Stimulated activated naive CD8-positive, alpha-beta T cell treated with anti-CD3 and anti-CD28 coated beads, Interleukin-15, amount 100 ng/mL, for 72 hours (primary cell): Measurements from ENCODE around the gene IGF2BP1.
A peak's percentile ranks its signal among the peaks of the same experiment; 100 is the strongest.
"Not testable (repeated sequence)": the region's sequence is repeated elsewhere in the genome, so short reads cannot be mapped to it uniquely, and the experiment has no call there.

Experiments
- ATAC-seq: fragments of 150-1000 bp; cut with Tn5 transposase; 2 replicates; pipeline ENCODE4 v1.10.0; 2021; ENCODE audit warnings: mild to moderate bottlenecking, moderate library complexity
- DNase-seq, 2 donors: peaks; one replicate each; pipeline ENCODE4 v3.0.0; 2021 to 2022
- H3K27ac Mint-ChIP-seq, 2 donors: one replicate each; pipeline ENCODE4 v1.8.0; 2022; ENCODE audit warnings: mild to moderate bottlenecking in 2 of 2, mixed read lengths in 2 of 2, moderate library complexity in 2 of 2
- H3K27me3 Mint-ChIP-seq: one replicate; pipeline ENCODE4 v1.8.0; 2022; ENCODE audit warnings: mixed read lengths
- H3K4me1 Mint-ChIP-seq: one replicate; pipeline ENCODE4 v1.8.0; 2022; ENCODE audit warnings: mild to moderate bottlenecking, mixed read lengths
- H3K4me3 Mint-ChIP-seq, 2 donors: one replicate each; pipeline ENCODE4 v1.8.0; 2022; ENCODE audit warnings: mild to moderate bottlenecking in 2 of 2, mixed read lengths in 2 of 2, moderate library complexity in 1 of 2
- H3K9me3 Mint-ChIP-seq, 2 donors: one replicate each; pipeline ENCODE4 v1.8.0; 2022; ENCODE audit warnings: mixed read lengths in 2 of 2

IGF2BP1 gene

DNA sequence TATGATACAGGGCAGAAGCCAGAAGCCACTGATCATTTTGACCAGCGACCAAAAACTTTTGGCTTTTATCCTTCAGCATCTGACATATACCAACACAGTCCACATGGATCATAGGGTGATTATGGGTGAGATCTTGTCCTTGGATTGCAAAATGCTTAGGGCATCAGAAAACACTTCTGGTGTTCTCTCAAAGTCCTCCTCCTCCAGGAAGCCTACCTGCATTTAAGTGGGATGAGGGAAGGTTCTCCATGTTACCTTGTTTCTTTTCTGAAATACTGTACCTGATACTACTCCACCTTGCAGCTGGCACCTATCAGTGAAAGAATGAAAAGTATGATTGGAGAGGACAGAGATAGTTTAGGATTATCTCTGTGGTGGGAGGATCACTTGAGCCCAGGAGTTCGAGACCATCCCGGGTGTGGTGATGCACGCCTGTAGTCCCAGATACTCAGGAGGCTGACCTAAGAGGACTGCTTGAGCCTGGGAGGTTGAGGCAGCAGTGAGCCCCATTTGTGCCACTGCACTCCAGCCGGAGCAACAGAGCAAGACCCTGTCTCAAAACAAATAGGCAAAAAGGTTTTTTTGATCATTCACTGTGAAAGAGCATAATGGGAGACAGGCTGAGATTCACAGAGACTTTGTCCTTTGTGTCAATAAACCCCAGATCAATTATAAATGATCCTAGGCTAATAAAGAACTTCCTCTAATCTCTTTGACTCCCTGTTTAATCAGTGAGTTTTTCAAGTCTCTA is 88.6 kb downstream of the IGF2BP1 start:
- Mint-ChIP-seq H3K4me1 (no peaks in the 10 kb centered on the region), H3K9me3 (no peaks in the 10 kb centered on the region), H3K27ac (no peak overlapping the region), H3K4me3 (no peak overlapping the region), H3K27me3 (peaks cover 42% of the 10 kb centered on the region)
- no peak for ATAC-seq
- DNase-seq, result no peak

DNA sequence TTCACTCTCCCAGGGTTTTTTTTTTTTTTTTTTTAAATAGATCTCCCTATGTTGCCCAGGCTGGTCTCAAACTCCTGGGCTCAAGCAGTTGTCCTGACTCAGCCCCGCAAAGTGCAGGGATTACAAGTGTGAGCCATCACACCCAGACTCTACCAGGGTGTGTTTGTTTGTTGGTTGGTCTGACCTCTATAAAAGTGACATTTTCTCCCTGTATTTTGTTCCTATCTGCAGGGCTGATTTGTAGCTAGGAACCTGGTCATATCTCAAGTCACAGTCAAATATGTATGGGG is 89.1 kb downstream of the IGF2BP1 start:
- peaks cover 38% of the 10 kb centered on the region for H3K27me3 Mint-ChIP-seq
- ATAC-seq (no peak), DNase-seq (no peak)
- no peak overlapping the region for H3K4me3 Mint-ChIP-seq
- no peak overlapping the region for H3K27ac Mint-ChIP-seq
- no peaks in the 10 kb centered on the region for H3K4me1 Mint-ChIP-seq
- H3K9me3 Mint-ChIP-seq, result no peaks in the 10 kb centered on the region

DNA sequence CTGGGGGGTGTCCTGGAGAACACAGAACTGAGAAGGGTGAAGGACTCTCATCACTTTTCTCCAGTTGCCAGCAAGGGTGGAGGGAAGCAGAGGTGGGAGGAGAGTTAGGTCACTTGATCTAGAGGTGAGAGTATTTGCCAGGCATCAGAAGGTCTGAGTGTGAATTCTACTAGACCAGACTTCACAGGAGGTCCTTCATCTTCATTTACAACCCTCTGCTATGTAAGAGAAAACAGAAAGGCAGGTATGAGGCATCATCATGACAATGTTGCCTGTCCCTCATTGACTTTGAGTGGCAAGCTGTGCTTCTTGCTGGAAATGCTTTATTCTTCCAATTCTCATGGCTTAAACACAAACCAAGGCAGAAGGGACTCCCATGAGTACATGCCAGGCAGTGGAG is 89.5 kb downstream of the IGF2BP1 start:
- peaks cover 34% of the 10 kb centered on the region for H3K27me3 Mint-ChIP-seq
- no peaks in the 10 kb centered on the region for H3K4me1 Mint-ChIP-seq
- no peaks in the 10 kb centered on the region for H3K9me3 Mint-ChIP-seq
- no peak overlapping the region for H3K4me3 Mint-ChIP-seq
- ATAC-seq, result no peak
- no peak for DNase-seq
- H3K27ac Mint-ChIP-seq, result no peak overlapping the region

DNA sequence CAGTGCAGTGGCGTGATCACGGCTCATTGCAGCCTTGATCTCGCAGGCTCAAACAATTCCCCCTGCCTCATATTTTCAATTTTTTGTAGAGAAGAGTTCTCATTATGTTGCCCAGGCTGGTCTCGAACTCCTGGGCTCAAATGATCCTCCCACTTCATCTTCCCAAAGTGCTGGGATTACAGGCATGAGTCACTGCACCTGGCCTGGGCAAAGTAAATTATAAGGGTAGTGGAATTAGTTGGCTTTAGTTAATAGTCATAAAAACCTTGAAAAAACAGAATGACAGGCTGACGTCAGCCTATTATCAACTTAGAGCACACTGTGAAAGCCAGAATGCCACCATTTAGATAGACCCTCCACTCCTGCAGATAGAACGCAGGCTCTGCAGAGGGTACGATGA is 91.9 kb downstream of the IGF2BP1 start:
- no peaks in the 10 kb centered on the region for H3K4me1 Mint-ChIP-seq
- no peaks in the 10 kb centered on the region for H3K9me3 Mint-ChIP-seq
- H3K4me3 Mint-ChIP-seq, result no peak overlapping the region
- ATAC-seq, result no peak
- no peak for DNase-seq
- peaks cover 33% of the 10 kb centered on the region for H3K27me3 Mint-ChIP-seq
- H3K27ac Mint-ChIP-seq, result no peak overlapping the region

DNA sequence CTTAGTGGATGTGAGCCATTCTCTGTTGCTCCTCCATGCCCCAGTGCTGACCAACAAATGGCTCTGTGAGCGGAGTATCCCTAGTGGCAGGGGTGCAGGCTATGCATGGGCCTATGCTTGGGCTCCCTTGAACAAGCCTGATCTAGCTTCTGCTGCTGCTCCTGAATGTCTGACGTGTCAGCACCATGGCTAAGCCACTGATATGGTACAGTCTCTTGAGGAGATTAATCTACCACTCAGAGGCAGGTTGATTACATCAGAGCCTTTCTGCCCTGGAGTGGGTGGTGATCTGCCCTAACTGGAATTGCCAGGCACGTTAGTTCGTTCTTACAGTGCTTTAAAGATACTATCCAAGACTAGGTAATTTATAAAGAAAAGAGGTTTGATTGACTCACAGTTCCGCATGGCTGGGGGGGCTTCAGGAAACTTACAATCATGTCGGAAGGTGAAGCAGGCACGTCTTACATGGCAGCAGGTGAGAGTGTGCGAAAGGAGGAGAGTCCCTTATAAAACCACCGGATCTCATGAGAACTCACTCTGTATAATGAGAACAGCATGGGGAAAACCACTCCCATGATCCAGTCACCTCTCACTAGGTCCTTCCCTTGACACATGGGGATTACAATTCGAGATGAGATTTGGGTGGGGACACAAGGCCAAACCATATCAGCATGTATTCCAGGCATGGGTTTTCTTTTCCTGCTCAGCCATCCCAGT is 93.9 kb downstream of the IGF2BP1 start:
- DNase-seq, result no peak
- Mint-ChIP-seq H3K4me1 (no peaks in the 10 kb centered on the region), H3K4me3 (no peak overlapping the region), H3K9me3 (no peaks in the 10 kb centered on the region), H3K27ac (no peak overlapping the region), H3K27me3 (peaks cover 22% of the 10 kb centered on the region)
- no peak for ATAC-seq

DNA sequence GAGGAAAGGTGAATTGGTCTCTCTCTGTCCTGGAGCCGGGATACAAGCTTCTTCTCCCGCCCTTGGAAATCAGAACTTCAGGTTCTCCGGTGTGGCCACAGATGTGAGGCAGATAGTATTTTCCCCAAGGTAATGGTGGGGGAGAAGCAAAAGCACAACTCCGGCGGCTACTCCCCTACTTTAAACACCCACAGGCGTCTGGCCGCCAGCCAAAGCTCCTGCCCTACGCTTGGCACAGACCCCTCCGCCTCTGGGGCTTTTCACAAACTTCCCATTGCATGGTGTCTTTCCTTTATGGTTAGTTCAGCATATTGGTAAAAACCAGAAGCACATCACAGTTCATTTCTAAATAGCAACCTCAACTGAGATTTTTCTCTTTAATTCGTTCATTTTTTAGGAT is 95.9 kb downstream of the IGF2BP1 start:
- no peaks in the 10 kb centered on the region for H3K4me1 Mint-ChIP-seq
- H3K27me3 Mint-ChIP-seq, result peaks cover 5% of the 10 kb centered on the region
- H3K27ac Mint-ChIP-seq, result no peak overlapping the region
- ATAC-seq, result no peak
- no peak for DNase-seq
- no peaks in the 10 kb centered on the region for H3K9me3 Mint-ChIP-seq
- no peak overlapping the region for H3K4me3 Mint-ChIP-seq

DNA sequence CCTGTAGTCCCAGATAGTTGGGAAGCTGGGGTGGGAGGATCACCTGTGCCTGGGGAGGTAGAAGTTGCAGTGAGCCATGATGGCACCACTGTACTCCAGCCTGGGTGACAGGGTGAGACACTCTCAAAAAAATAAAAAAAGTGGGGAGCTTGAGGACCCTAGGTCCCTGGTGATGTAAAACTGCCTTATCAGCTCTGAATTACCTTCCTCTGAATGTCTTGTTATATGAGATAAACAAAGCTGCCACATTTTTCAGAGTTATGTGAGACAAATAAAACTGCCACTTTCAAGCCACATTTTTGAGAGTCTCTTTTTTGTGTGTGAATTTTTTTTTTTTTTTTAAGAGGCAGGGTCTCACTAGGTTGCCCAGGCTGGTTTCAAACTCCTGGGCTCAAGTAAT is 103.4 kb downstream of the IGF2BP1 start:
- ATAC-seq (no peak), DNase-seq (no peak)
- H3K27ac Mint-ChIP-seq, result no peak overlapping the region
- no peaks in the 10 kb centered on the region for H3K27me3 Mint-ChIP-seq
- H3K4me1 Mint-ChIP-seq, result no peaks in the 10 kb centered on the region
- H3K9me3 Mint-ChIP-seq, result no peaks in the 10 kb centered on the region
- H3K4me3 Mint-ChIP-seq, result no peak overlapping the region

DNA sequence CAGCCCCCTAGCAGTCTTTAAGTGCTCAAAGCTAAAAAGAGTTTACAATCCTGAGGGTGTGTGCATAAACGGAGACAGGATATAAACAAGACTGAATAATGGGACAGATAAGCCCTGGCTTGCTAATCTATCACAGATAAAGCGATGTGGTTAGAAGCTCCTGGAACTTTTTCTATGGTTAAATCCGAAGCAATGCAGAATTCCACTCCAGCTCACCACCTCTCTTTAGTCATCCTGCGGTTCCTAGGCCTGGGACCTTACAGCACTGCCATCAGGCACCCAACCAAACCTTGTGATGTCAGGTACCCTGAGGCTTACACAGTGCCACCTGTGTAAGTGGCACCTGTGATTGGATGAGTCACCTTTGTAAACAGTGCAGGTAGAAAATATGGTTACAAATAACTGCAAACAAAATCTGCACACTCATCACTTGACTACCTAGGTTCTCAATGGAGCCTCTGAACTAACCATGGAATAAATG is 103.9 kb downstream of the IGF2BP1 start:
- DNase-seq (no peak), ATAC-seq (no peak)
- peak overlapping the region in 1 of 2 donors; percentile 83 for H3K27ac Mint-ChIP-seq
- H3K9me3 Mint-ChIP-seq, result no peaks in the 10 kb centered on the region
- H3K4me1 Mint-ChIP-seq, result no peaks in the 10 kb centered on the region
- H3K4me3 Mint-ChIP-seq, result no peak overlapping the region
- no peaks in the 10 kb centered on the region for H3K27me3 Mint-ChIP-seq

DNA sequence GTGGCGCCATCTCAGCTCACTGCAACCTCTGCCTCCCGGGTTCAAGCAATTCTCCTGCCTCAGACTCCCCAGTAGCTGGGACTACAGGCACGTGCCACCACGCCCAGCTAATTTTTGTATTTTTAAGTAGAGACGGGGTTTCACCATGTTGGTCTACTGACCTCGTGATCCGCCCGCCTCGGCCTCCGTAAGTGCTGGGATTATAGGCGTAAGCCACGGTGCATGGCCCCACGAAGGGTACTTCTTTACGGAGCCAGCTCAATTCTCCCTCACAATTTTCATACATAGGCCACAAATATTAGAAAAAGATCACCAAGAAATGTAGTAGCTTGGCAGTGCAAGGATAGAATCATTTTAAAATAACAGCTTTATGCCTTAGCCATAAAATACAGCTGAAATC is 106.2 kb downstream of the IGF2BP1 start:
- not testable (repeated sequence) for H3K27me3 Mint-ChIP-seq, H3K4me1 Mint-ChIP-seq

DNA sequence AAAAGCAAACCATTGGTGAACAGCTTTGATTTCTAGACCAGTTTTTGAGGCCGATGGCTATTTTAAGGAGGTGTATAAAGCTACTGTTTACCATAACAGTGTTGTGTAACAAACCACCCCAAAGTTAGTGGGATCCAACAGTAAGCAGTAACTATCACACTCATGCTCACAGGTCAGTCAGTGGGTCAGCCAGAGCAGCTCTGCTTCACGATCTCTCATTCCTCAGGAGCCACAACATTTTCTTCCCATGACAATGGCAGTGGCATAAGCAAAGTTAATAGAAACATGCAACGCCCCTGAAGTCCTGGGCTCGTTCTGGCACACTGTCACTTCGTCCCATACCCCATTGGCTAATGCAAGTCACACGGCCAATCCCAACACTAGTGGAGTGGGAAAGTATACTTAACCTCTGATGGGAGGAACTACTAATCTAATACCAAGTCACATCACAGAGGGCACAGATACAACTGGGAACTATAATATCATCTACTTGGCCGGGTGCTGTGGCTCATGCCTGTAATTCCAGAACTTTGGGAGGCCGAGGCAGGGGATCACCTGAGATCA is 107.4 kb downstream of the IGF2BP1 start:
- H3K9me3 Mint-ChIP-seq, result no peaks in the 10 kb centered on the region
- no peaks in the 10 kb centered on the region for H3K27me3 Mint-ChIP-seq
- no peaks in the 10 kb centered on the region for H3K4me1 Mint-ChIP-seq
- H3K4me3 Mint-ChIP-seq, result no peak overlapping the region
- DNase-seq (no peak), ATAC-seq (no peak)
- no peak overlapping the region for H3K27ac Mint-ChIP-seq

More for the DNA sequence above, 106.2 kb downstream of the IGF2BP1 start:
- not testable (repeated sequence) for DNase-seq, H3K9me3 Mint-ChIP-seq, H3K27ac Mint-ChIP-seq, ATAC-seq, H3K4me3 Mint-ChIP-seq
